ENCODE results near the gene ZNF516. TPM values are rescaled to one million over a fixed set of nuclear protein-coding genes. Genes with fewer than 3 reads are reported as not detected.
A peak's percentile ranks its signal among the peaks of the same experiment; 100 is the strongest.

The ZNF516 gene
- total and polyA plus RNA-seq, 2 of the 4 experiments (the other 2 are of a cell fraction): 7.9 to 16.9 TPM

GRCh38 chr18:76457475-76457874, 37.6 kb downstream of the ZNF516 start:
- H2BK20ac ChIP-seq (ENCODE audit: low read depth, low read length): peak overlapping the region; percentile 54; the same call in 1 of the 2 replicates
- TF ChIP-seq CHD1 (IDR thresholded peaks at IDR 0.05; ENCODE audit: low read depth, low read length) (no peak), CEBPB (IDR thresholded peaks at IDR 0.05; ENCODE audit: low read depth, low read length) (no peak), BHLHE40 (IDR thresholded peaks at IDR 0.05; ENCODE audit: low read depth, low read length) (no peak), CTCF (conservative IDR thresholded peaks at IDR 0.05; ENCODE audit: low read depth, low read length) (no peak), ELK1 (IDR thresholded peaks at IDR 0.05; ENCODE audit: borderline replicate concordance, low read depth, low read length) (no peak), MAFK (IDR thresholded peaks at IDR 0.05; ENCODE audit: low read depth, low read length) (no peak), FOS (IDR thresholded peaks at IDR 0.05; ENCODE audit: low read depth, low read length) (no peak), RAD21 (IDR thresholded peaks at IDR 0.05; ENCODE audit: low read length) (no peak), USF2 (IDR thresholded peaks at IDR 0.05; ENCODE audit: low read depth, low read length) (no peak), RFX5 (IDR thresholded peaks at IDR 0.05; ENCODE audit: low read depth, low read length) (no peak), SMC3 (IDR thresholded peaks at IDR 0.05; ENCODE audit: low read depth, low read length) (no peak), MAZ (IDR thresholded peaks at IDR 0.05; ENCODE audit: borderline replicate concordance, low read depth, low read length) (no peak), NFE2L2 (IDR thresholded peaks at IDR 0.05; ENCODE audit: low read depth, low read length) (no peak), MXI1 (IDR thresholded peaks at IDR 0.05; ENCODE audit: borderline replicate concordance, low read depth, low read length) (no peak), POLR2A (IDR thresholded peaks at IDR 0.05; ENCODE audit: low read depth, low read length) (no peak), RCOR1 (IDR thresholded peaks at IDR 0.05; ENCODE audit: insufficient replicate concordance, low read length) (no peak)
- H3K23ac ChIP-seq (ENCODE audit: low read depth, low read length): peak overlapping the region; percentile 73; the same call in 1 of the 2 replicates
- no peak overlapping the region for H3K27ac ChIP-seq (ENCODE audit: insufficient read depth, low read length)
- H3K4me2 ChIP-seq (ENCODE audit: low read depth, low read length): no peak overlapping the region
- H3K4me3 ChIP-seq (ENCODE audit: insufficient read depth, low read depth, low read length): no peak overlapping the region
- peaks cover 19% of the 10 kb centered on the region for H3K36me3 ChIP-seq (ENCODE audit: control insufficient read depth, insufficient read depth, low read length)
- DNase-seq: peak; percentile 30
- POLR2A ChIA-PET (ENCODE audit: unreplicated experiment): no interaction called here
- H3K4me1 ChIP-seq (ENCODE audit: control insufficient read depth, insufficient read depth, low read length): peaks cover 49% of the 10 kb centered on the region
- H3K79me1 ChIP-seq (ENCODE audit: low read depth in 1 of 2, low read length in 2 of 2): peaks cover 40 to 94% of the 10 kb centered on the region in 2 experiments
- no peak overlapping the region for H3K14ac ChIP-seq (replicated peaks; ENCODE audit: low read depth, low read length)
- WGBS, 2 experiments (ENCODE audit: extremely low coverage in 2 of 2, insufficient read length in 1 of 2): 60% methylated on average over 1 of the region's 9 CpGs; no CpG with 5 or more reads in 1 of the 2 experiments
- H4K5ac ChIP-seq (ENCODE audit: low read depth, low read length): no peak overlapping the region
- H2BK120ac ChIP-seq (ENCODE audit: low read depth, low read length): no peak overlapping the region
- peaks cover 37% of the 10 kb centered on the region for H3K9me1 ChIP-seq (ENCODE audit: insufficient read depth, low read length)
- no peak overlapping the region for H2AFZ ChIP-seq (replicated peaks; ENCODE audit: low read length, poor library complexity)
- no peak overlapping the region for H4K91ac ChIP-seq (ENCODE audit: insufficient read depth, low read depth, low read length)
- CTCF ChIA-PET: interaction anchor here (0.5 to 0.8 kb wide), 2 partner anchors 59 to 230 kb away, joined by 3 to 4 read pairs; no protein-coding TSS in a partner anchor
- peak overlapping the region; percentile 35; the same call in 1 of the 2 replicates for H3K4ac ChIP-seq (ENCODE audit: low read depth, low read length)
- intact Hi-C loops (cut with micrococcal nuclease): no loop called here
- H2BK5ac ChIP-seq (ENCODE audit: low read depth, low read length, poor library complexity, severe bottlenecking): peak overlapping the region; percentile 37
- 0 out of 3 replicates have a peak overlapping the region, but pooled peaks have one; percentile 69 for H2BK15ac ChIP-seq (ENCODE audit: low read depth, low read length)
- in situ Hi-C loops (cut with MboI; ENCODE audit: low sequenced_read_pairs): loop anchor here (25.0 kb wide), 1 partner anchor 655 kb away; no protein-coding TSS in a partner anchor
- H3K9ac ChIP-seq (ENCODE audit: low read depth, low read length): no peak overlapping the region
- H3K56ac ChIP-seq (ENCODE audit: extremely low read depth, insufficient read depth, low read length): no peak overlapping the region
- H4K8ac ChIP-seq (ENCODE audit: low read depth in 2 of 2, low read length in 2 of 2): no peak overlapping the region
- H2AK5ac ChIP-seq (ENCODE audit: low read depth, low read length): no peak overlapping the region
- no peak for ATAC-seq (ENCODE audit: low read depth)
- peak overlapping the region; percentile 30; the same call in 1 of the 2 replicates for H3K18ac ChIP-seq (ENCODE audit: low read depth, low read length)
- H2AK9ac ChIP-seq (replicated peaks; ENCODE audit: low read depth, low read length, poor library complexity): no peak overlapping the region
- H3K27me3 ChIP-seq (ENCODE audit: control insufficient read depth, insufficient read depth, low read length): no peaks in the 10 kb centered on the region
- peaks cover 74% of the 10 kb centered on the region for H4K20me1 ChIP-seq (ENCODE audit: insufficient read depth, low read length)
- dilution Hi-C loops (cut with HindIII; ENCODE audit: low sequenced_read_pairs, unreplicated experiment): no loop called here
- no TSS peak for BruUV-seq (replicated peaks)
- H3K9me3 ChIP-seq (ENCODE audit: control insufficient read depth, insufficient read depth, low read length): no peaks in the 10 kb centered on the region
